ENCODE measurements around the gene NDUFC2.

Gene NDUFC2

GRCh38 chr11:78076733-78077403 lies 2.8 kb downstream of the NDUFC2 start:
- Histone ChIP-seq H3K27ac (no peak overlapping the region), H3K36me3 (peaks cover 6 to 9% (median 9%) of the 10 kb centered on the region in 3 donors), H3K9me3 (no peaks in the 10 kb centered on the region), H3K4me3 (no peak overlapping the region), H3K27me3 (no peaks in the 10 kb centered on the region), H3K4me1 (peaks cover 0 to 46% (median 32%) of the 10 kb centered on the region in 4 donors)
- DNase-seq = no peak
- no peak for TF ChIP-seq CTCF (IDR thresholded peaks at IDR 0.05)
- intact Hi-C loops (cut with DNase I; ENCODE audit: low total_unique reads) = no loop called here

GRCh38 chr11:78074756-78075155 lies 4.9 kb downstream of the NDUFC2 start:
- no peak for TF ChIP-seq CTCF (IDR thresholded peaks at IDR 0.05)
- no peak for DNase-seq
- no peak overlapping the region for H3K27ac ChIP-seq
- H3K4me3 ChIP-seq = no peak overlapping the region
- no peaks in the 10 kb centered on the region for H3K27me3 ChIP-seq
- no peaks in the 10 kb centered on the region for H3K9me3 ChIP-seq
- peaks cover 0 to 41% (median 28%) of the 10 kb centered on the region in 4 donors for H3K4me1 ChIP-seq
- intact Hi-C loops (cut with DNase I; ENCODE audit: low total_unique reads) = no loop called here
- H3K36me3 ChIP-seq = peaks cover 19 to 28% (median 28%) of the 10 kb centered on the region in 3 donors

- no peak for DNase-seq
- Histone ChIP-seq H3K36me3 (peaks cover 34 to 46% (median 42%) of the 10 kb centered on the region in 3 donors), H3K9me3 (no peaks in the 10 kb centered on the region), H3K4me1 (peaks cover 0 to 27% (median 15%) of the 10 kb centered on the region in 4 donors), H3K27me3 (no peaks in the 10 kb centered on the region), H3K4me3 (no peak overlapping the region), H3K27ac (no peak overlapping the region)
- TF ChIP-seq CTCF (IDR thresholded peaks at IDR 0.05) = no peak
- intact Hi-C loops (cut with DNase I; ENCODE audit: low total_unique reads) = no loop called here
These were observed 7.2 kb downstream of the NDUFC2 start for GRCh38 chr11:78072455-78072854.

- Histone ChIP-seq H3K27me3 (no peaks in the 10 kb centered on the region), H3K4me3 (no peak overlapping the region), H3K36me3 (peaks cover 34 to 51% (median 45%) of the 10 kb centered on the region in 3 donors), H3K9me3 (no peaks in the 10 kb centered on the region), H3K4me1 (peaks cover 0 to 19% (median 8%) of the 10 kb centered on the region in 4 donors), H3K27ac (no peak overlapping the region)
- no peak for TF ChIP-seq CTCF (IDR thresholded peaks at IDR 0.05)
- intact Hi-C loops (cut with DNase I; ENCODE audit: low total_unique reads) = no loop called here
- DNase-seq = no peak
These were observed 7.9 kb downstream of the NDUFC2 start for GRCh38 chr11:78071717-78072116.

GRCh38 chr11:78070621-78071020 lies 9.0 kb downstream of the NDUFC2 start:
- H3K36me3 ChIP-seq = peaks cover 34 to 51% (median 45%) of the 10 kb centered on the region in 3 donors
- TF ChIP-seq CTCF (IDR thresholded peaks at IDR 0.05) = no peak
- no peak for DNase-seq
- intact Hi-C loops (cut with DNase I; ENCODE audit: low total_unique reads) = no loop called here
- no peak overlapping the region for H3K4me3 ChIP-seq
- no peaks in the 10 kb centered on the region for H3K9me3 ChIP-seq
- H3K4me1 ChIP-seq = peaks cover 0 to 10% (median 2%) of the 10 kb centered on the region in 4 donors
- H3K27ac ChIP-seq = no peak overlapping the region
- no peaks in the 10 kb centered on the region for H3K27me3 ChIP-seq
